Smooth muscle cell (in vitro differentiated cells): ENCODE data around the gene RASA2. TPM values are rescaled to one million over a fixed set of nuclear protein-coding genes. Genes with fewer than 3 reads are reported as not detected.

ENCODE experiments used
- DNase-seq: peaks from one replicate; lab custom pipeline; 2025; ENCODE audit not compliant: unreplicated experiment; lab: John Stamatoyannopoulos, UW
- H2AFZ ChIP-seq: fragments of 200-600 bp; sonication (generic); 2 replicates; pipeline ENCODE4 v1.6.0; 2016; ENCODE audit warnings: antibody characterized with exemption, low read depth, mild to moderate bottlenecking
- H3F3A ChIP-seq: fragments of 200-600 bp; sonication (generic); 2 replicates; pipeline ENCODE4 v1.6.0; 2017; ENCODE audit warnings: antibody characterized with exemption, low read depth
- H3K27ac ChIP-seq: fragments of 200-600 bp; sonication (generic); 2 replicates; pipeline ENCODE4 v1.5.1; 2016; ENCODE audit warnings: low read depth, mild to moderate bottlenecking
- H3K27me3 ChIP-seq: fragments of 200-600 bp; sonication (generic); 2 replicates; pipeline ENCODE4 v1.6.1; 2016; ENCODE audit warnings: low read depth, mild to moderate bottlenecking
- H3K36me3 ChIP-seq: fragments of 200-600 bp; sonication (generic); 2 replicates; pipeline ENCODE4 v1.5.1; 2016; ENCODE audit warnings: low read depth
- H3K4me1 ChIP-seq: fragments of 200-600 bp; sonication (generic); 2 replicates; pipeline ENCODE4 v1.5.1; 2016; ENCODE audit warnings: low read depth
- H3K4me2 ChIP-seq: fragments of 200-600 bp; sonication (generic); 2 replicates; pipeline ENCODE4 v1.6.0; 2016; ENCODE audit warnings: mild to moderate bottlenecking
- H3K4me3 ChIP-seq: fragments of 200-600 bp; sonication (generic); 2 replicates; pipeline ENCODE4 v1.5.1; 2016; ENCODE audit warnings: mild to moderate bottlenecking
- H3K79me2 ChIP-seq: fragments of 200-600 bp; sonication (generic); 2 replicates; pipeline ENCODE4 v1.6.0; 2016; ENCODE audit warnings: low read depth, mild to moderate bottlenecking
- H3K9ac ChIP-seq: fragments of 200-600 bp; sonication (generic); 2 replicates; pipeline ENCODE4 v1.6.0; 2016; ENCODE audit warnings: low read depth
- H3K9me3 ChIP-seq: fragments of 200-600 bp; sonication (generic); replicated peaks from 2 replicates; pipeline ENCODE4 v1.5.1; 2016; ENCODE audit warnings: low read depth
- H4K20me1 ChIP-seq: fragments of 200-600 bp; sonication (generic); 2 replicates; pipeline ENCODE4 v1.6.0; 2016; ENCODE audit warnings: low read depth
- WGBS: methylation state at CpG from one replicate; pipeline ENCODE4 v1.1.7; 2016; ENCODE audit warnings: low lambda C conversion rate; 5-methylcytosine and 5-hydroxymethylcytosine counted together
- polyA plus RNA-seq: library from polyadenylated mRNA; unstranded; fragments of >200 nt; fragmentation: Nextera tagmentation; extraction: Ambion mirVana; gene quantifications from 2 replicates; pipeline ENCODE4 v1.2.1, GENCODE V29; 2016
- total RNA-seq: library from RNA; depleted of rRNA; stranded (reverse); fragments of >200 nt; gene quantifications from 2 replicates; pipeline ENCODE4 v1.2.3, GENCODE V29; 2014
- TF ChIP-seq, protein P1 (sequence below): fragments of 200-600 bp; sonication (generic); IDR thresholded peaks from 2 replicates; pipeline ENCODE4 v1.5.1; 2017; ENCODE audit warnings: borderline replicate concordance, mild to moderate bottlenecking, antibody characterized with exemption; ENCODE audit not compliant: insufficient read depth, poor library complexity, severe bottlenecking

The RASA2 gene
- total and polyA plus RNA-seq, 2 experiments from 2014 or later = 4.9 to 20.0 TPM

- H3F3A ChIP-seq = no peaks in the 10 kb centered on the region
- no peak overlapping the region for H3K27ac ChIP-seq
- peaks cover 33% of the 10 kb centered on the region for H3K36me3 ChIP-seq
- no peak overlapping the region for H3K4me2 ChIP-seq
- no peaks in the 10 kb centered on the region for H3K27me3 ChIP-seq
- H3K4me3 ChIP-seq = no peak overlapping the region
- WGBS = 95% methylated on average over 3 of the region's 3 CpGs
- TF ChIP-seq, protein P1, sequence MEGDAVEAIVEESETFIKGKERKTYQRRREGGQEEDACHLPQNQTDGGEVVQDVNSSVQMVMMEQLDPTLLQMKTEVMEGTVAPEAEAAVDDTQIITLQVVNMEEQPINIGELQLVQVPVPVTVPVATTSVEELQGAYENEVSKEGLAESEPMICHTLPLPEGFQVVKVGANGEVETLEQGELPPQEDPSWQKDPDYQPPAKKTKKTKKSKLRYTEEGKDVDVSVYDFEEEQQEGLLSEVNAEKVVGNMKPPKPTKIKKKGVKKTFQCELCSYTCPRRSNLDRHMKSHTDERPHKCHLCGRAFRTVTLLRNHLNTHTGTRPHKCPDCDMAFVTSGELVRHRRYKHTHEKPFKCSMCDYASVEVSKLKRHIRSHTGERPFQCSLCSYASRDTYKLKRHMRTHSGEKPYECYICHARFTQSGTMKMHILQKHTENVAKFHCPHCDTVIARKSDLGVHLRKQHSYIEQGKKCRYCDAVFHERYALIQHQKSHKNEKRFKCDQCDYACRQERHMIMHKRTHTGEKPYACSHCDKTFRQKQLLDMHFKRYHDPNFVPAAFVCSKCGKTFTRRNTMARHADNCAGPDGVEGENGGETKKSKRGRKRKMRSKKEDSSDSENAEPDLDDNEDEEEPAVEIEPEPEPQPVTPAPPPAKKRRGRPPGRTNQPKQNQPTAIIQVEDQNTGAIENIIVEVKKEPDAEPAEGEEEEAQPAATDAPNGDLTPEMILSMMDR = no peak
- no peak overlapping the region for H3K9ac ChIP-seq
- peaks cover 10% of the 10 kb centered on the region for H3K9me3 ChIP-seq
- H3K4me1 ChIP-seq = no peaks in the 10 kb centered on the region
- H2AFZ ChIP-seq = no peak overlapping the region
- H3K79me2 ChIP-seq = no peaks in the 10 kb centered on the region
- no peak for DNase-seq
- no peaks in the 10 kb centered on the region for H4K20me1 ChIP-seq
Observed at GRCh38 chr3:141546081-141546480, 59.3 kb downstream of the RASA2 start.

- Histone ChIP-seq H3F3A (no peaks in the 10 kb centered on the region), H3K27ac (no peak overlapping the region), H3K4me2 (no peak overlapping the region), H4K20me1 (no peaks in the 10 kb centered on the region), H3K4me3 (no peak overlapping the region), H2AFZ (no peak overlapping the region), H3K27me3 (no peaks in the 10 kb centered on the region), H3K79me2 (no peaks in the 10 kb centered on the region), H3K36me3 (peaks cover 33% of the 10 kb centered on the region), H3K9ac (no peak overlapping the region), H3K9me3 (peaks cover 10% of the 10 kb centered on the region), H3K4me1 (no peaks in the 10 kb centered on the region)
- TF ChIP-seq, protein P1 = no peak
- 99% methylated on average over 3 of the region's 3 CpGs for WGBS
- DNase-seq = no peak
Observed at GRCh38 chr3:141546586-141546985, 59.8 kb downstream of the RASA2 start.

DNA sequence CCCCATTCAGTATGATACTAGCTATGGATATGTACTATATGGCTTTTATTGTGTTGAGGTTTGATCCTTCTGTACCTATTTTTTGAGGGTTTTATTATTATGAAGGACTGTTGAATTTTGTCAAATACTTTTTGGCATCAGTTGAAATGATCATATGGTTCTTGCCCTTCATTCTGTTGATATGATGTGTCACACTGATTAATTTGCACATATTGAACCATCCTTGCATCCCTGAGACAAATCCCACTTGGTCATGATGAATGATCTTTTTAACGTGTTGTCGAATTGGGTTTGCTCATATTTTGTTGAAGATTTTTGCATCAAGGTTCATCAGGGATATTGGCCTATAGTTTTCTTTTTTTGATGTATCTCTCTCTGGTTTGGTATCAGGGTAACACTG lies 61.0 kb downstream of the RASA2 start:
- H3F3A ChIP-seq = no peaks in the 10 kb centered on the region
- peaks cover 10% of the 10 kb centered on the region for H3K9me3 ChIP-seq
- H2AFZ ChIP-seq = no peak overlapping the region
- no peak overlapping the region for H3K4me3 ChIP-seq
- no peak overlapping the region for H3K9ac ChIP-seq
- no peaks in the 10 kb centered on the region for H4K20me1 ChIP-seq
- H3K79me2 ChIP-seq = no peaks in the 10 kb centered on the region
- 98% methylated on average over 2 of the region's 2 CpGs for WGBS
- peaks cover 25% of the 10 kb centered on the region for H3K36me3 ChIP-seq
- H3K27me3 ChIP-seq = no peaks in the 10 kb centered on the region
- no peak for DNase-seq
- TF ChIP-seq, protein P1 = no peak
- H3K4me1 ChIP-seq = no peaks in the 10 kb centered on the region
- no peak overlapping the region for H3K4me2 ChIP-seq
- no peak overlapping the region for H3K27ac ChIP-seq

DNA sequence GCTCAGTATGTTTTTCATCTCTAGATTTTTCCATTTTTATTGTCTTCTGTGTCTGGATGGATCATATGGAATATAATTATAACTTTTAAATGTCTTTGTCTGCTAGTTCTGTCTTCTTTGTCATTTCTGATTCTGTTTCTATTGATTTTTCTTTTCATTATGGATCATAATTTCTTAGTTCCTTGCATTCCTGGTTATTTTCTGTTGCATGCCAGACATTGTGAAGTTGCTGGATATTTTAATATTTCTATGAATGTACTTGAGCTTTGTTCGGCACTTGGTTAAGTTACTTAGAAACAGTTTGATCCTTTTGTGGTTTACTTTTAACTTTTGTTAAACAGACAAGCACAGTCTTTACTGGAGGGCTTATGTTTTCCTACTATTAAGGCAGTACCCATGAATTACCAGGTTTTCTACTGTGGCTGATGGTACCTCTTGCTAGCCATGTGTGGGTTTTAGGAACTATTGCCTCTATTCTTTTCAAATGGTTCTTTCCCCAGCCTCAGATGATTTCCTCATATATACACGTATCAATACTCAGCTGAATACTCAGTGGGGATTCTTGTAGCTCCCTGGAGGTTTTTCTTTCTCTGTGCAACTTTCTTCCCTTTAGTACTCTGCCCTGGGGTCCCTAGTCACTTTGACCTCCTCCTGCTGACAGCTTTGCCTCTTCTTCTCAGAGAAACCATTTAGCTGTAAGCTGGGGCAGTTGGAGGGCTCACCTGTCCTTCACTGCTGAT lies 64.3 kb downstream of the RASA2 start:
- H3K4me1 ChIP-seq = no peaks in the 10 kb centered on the region
- peaks cover 10% of the 10 kb centered on the region for H3K9me3 ChIP-seq
- no peak overlapping the region for H3K4me2 ChIP-seq
- no peaks in the 10 kb centered on the region for H3F3A ChIP-seq
- no peaks in the 10 kb centered on the region for H3K79me2 ChIP-seq
- peaks cover 13% of the 10 kb centered on the region for H3K36me3 ChIP-seq
- TF ChIP-seq, protein P1 = no peak
- no peaks in the 10 kb centered on the region for H4K20me1 ChIP-seq
- no peak overlapping the region for H3K27ac ChIP-seq
- no peak for DNase-seq
- H3K9ac ChIP-seq = no peak overlapping the region
- H3K4me3 ChIP-seq = no peak overlapping the region
- no peaks in the 10 kb centered on the region for H3K27me3 ChIP-seq
- 97% methylated on average over 2 of the region's 2 CpGs for WGBS
- no peak overlapping the region for H2AFZ ChIP-seq
